ENCODE results near the gene RBMS3.

Gene RBMS3

GRCh38 chr3:29789686-29790085, 508.8 kb downstream of the RBMS3 start:
- TF ChIP-seq CTCF (IDR thresholded peaks at IDR 0.05): no peak

GRCh38 chr3:29796808-29797207, 515.9 kb downstream of the RBMS3 start:
- no peak for TF ChIP-seq CTCF (IDR thresholded peaks at IDR 0.05)

- TF ChIP-seq CTCF (IDR thresholded peaks at IDR 0.05): no peak
Measured at GRCh38 chr3:29802057-29802456, 521.2 kb downstream of the RBMS3 start.

GRCh38 chr3:29804044-29804443, 523.2 kb downstream of the RBMS3 start:
- no peak for TF ChIP-seq CTCF (IDR thresholded peaks at IDR 0.05)

GRCh38 chr3:29805757-29806156, 524.9 kb downstream of the RBMS3 start:
- TF ChIP-seq CTCF (IDR thresholded peaks at IDR 0.05): no peak

GRCh38 chr3:29822071-29822470, 541.2 kb downstream of the RBMS3 start:
- TF ChIP-seq CTCF (IDR thresholded peaks at IDR 0.05): no peak

- TF ChIP-seq CTCF (IDR thresholded peaks at IDR 0.05): no peak
Measured at GRCh38 chr3:29823233-29823632, 542.4 kb downstream of the RBMS3 start.

GRCh38 chr3:29826712-29827111, 545.8 kb downstream of the RBMS3 start:
- TF ChIP-seq CTCF (IDR thresholded peaks at IDR 0.05): no peak

Data from LNCAP (cell line).